ENCODE measurements around the gene KIF2A.

Gene KIF2A

GRCh38 chr5:62330302-62330701, 24.3 kb downstream of the KIF2A start:
- H3K27me3 ChIP-seq (ENCODE audit: insufficient read depth, low read length, poor library complexity) = no peaks in the 10 kb centered on the region

GRCh38 chr5:62331921-62332320, 25.9 kb downstream of the KIF2A start:
- Histone ChIP-seq H3K36me3 (ENCODE audit: insufficient read depth, low read length) (peaks cover 25% of the 10 kb centered on the region), H3K4me1 (ENCODE audit: insufficient read depth, low read length) (no peaks in the 10 kb centered on the region), H3K4me2 (ENCODE audit: insufficient read depth, low read length) (no peak overlapping the region), H3K9me3 (ENCODE audit: insufficient read depth, low read length, severe bottlenecking) (no peaks in the 10 kb centered on the region), H2AFZ (ENCODE audit: low read depth, low read length) (no peak overlapping the region), H3K27me3 (ENCODE audit: insufficient read depth, low read length, poor library complexity) (no peaks in the 10 kb centered on the region), H3K9ac (ENCODE audit: low read depth, low read length) (no peak overlapping the region), H3K79me2 (ENCODE audit: insufficient read depth, low read length) (peaks cover 100% of the 10 kb centered on the region), H3K4me3 (ENCODE audit: low read depth in 1 of 2, low read length in 2 of 2) (no peak overlapping the region), H3K27ac (ENCODE audit: low read length) (no peak overlapping the region), H4K20me1 (ENCODE audit: insufficient read depth, low read length) (peaks cover 76% of the 10 kb centered on the region)
- DNase-seq = no peak
- no peak for ATAC-seq (ENCODE audit: insufficient read depth, low read depth)
- TF ChIP-seq EZH2 (IDR thresholded peaks at IDR 0.05; ENCODE audit: borderline replicate concordance, low read depth, low read length, severe bottlenecking) (no peak), CTCF (IDR thresholded peaks at IDR 0.05; ENCODE audit: borderline replicate concordance, extremely low read depth, low read length, poor library complexity, severe bottlenecking) (no peak)

More at GRCh38 chr5:62330302-62330701, 24.3 kb downstream of the KIF2A start:
- Histone ChIP-seq H3K36me3 (ENCODE audit: insufficient read depth, low read length) (peaks cover 25% of the 10 kb centered on the region), H4K20me1 (ENCODE audit: insufficient read depth, low read length) (peaks cover 84% of the 10 kb centered on the region), H3K4me2 (ENCODE audit: insufficient read depth, low read length) (no peak overlapping the region), H3K9ac (ENCODE audit: low read depth, low read length) (no peak overlapping the region), H3K9me3 (ENCODE audit: insufficient read depth, low read length, severe bottlenecking) (no peaks in the 10 kb centered on the region), H3K4me3 (ENCODE audit: low read depth in 1 of 2, low read length in 2 of 2) (no peak overlapping the region), H2AFZ (ENCODE audit: low read depth, low read length) (no peak overlapping the region), H3K79me2 (ENCODE audit: insufficient read depth, low read length) (peaks cover 100% of the 10 kb centered on the region), H3K4me1 (ENCODE audit: insufficient read depth, low read length) (no peaks in the 10 kb centered on the region), H3K27ac (ENCODE audit: low read length) (no peak overlapping the region)
- no peak for TF ChIP-seq EZH2 (IDR thresholded peaks at IDR 0.05; ENCODE audit: borderline replicate concordance, low read depth, low read length, severe bottlenecking)
- TF ChIP-seq CTCF (IDR thresholded peaks at IDR 0.05; ENCODE audit: borderline replicate concordance, extremely low read depth, low read length, poor library complexity, severe bottlenecking) = no peak
- no peak for DNase-seq
- no peak for ATAC-seq (ENCODE audit: insufficient read depth, low read depth)

GRCh38 chr5:62333250-62333794, 27.3 kb downstream of the KIF2A start:
- Histone ChIP-seq H3K4me1 (ENCODE audit: insufficient read depth, low read length) (no peaks in the 10 kb centered on the region), H3K4me2 (ENCODE audit: insufficient read depth, low read length) (no peak overlapping the region), H3K9me3 (ENCODE audit: insufficient read depth, low read length, severe bottlenecking) (no peaks in the 10 kb centered on the region), H3K27me3 (ENCODE audit: insufficient read depth, low read length, poor library complexity) (no peaks in the 10 kb centered on the region), H3K4me3 (ENCODE audit: low read depth in 1 of 2, low read length in 2 of 2) (no peak overlapping the region), H2AFZ (ENCODE audit: low read depth, low read length) (no peak overlapping the region), H4K20me1 (ENCODE audit: insufficient read depth, low read length) (peaks cover 75% of the 10 kb centered on the region), H3K36me3 (ENCODE audit: insufficient read depth, low read length) (peaks cover 25% of the 10 kb centered on the region), H3K27ac (ENCODE audit: low read length) (no peak overlapping the region), H3K9ac (ENCODE audit: low read depth, low read length) (no peak overlapping the region), H3K79me2 (ENCODE audit: insufficient read depth, low read length) (peaks cover 100% of the 10 kb centered on the region)
- ATAC-seq (ENCODE audit: insufficient read depth, low read depth) (no peak), DNase-seq (no peak)
- TF ChIP-seq EZH2 (IDR thresholded peaks at IDR 0.05; ENCODE audit: borderline replicate concordance, low read depth, low read length, severe bottlenecking) (no peak), CTCF (IDR thresholded peaks at IDR 0.05; ENCODE audit: borderline replicate concordance, extremely low read depth, low read length, poor library complexity, severe bottlenecking) (no peak)
